GM13976 (cell line): ENCODE results near the gene JMJD7.

Experiments
- DNase-seq: peaks from one replicate; pipeline ENCODE4 v3.0.0; 2012; ENCODE audit warnings: low spot score
- CTCF ChIP-seq: IDR thresholded peaks from 2 replicates; pipeline ENCODE4 v1.5.1; 2012; ENCODE audit warnings: borderline replicate concordance, mild to moderate bottlenecking; ENCODE audit not compliant: insufficient read depth; ENCODE audit errors: extremely low read depth, missing control alignments, control extremely low read depth
- in situ Hi-C: fragments of 300-500 bp; cut with MboI; formaldehyde crosslinking; loops from one replicate; pipeline ENCODE4 v1.12.0; 2022; ENCODE audit warnings: low sequenced_read_pairs, mixed read lengths, inconsistent platforms; ENCODE audit not compliant: unreplicated experiment

The JMJD7 gene

GRCh38 chr15:41877631-41878354 is 49.9 kb downstream of the JMJD7 start:
- no peak for DNase-seq
- in situ Hi-C loops, result no loop called here
- no peak for TF ChIP-seq CTCF

- in situ Hi-C loops, result no loop called here
- TF ChIP-seq CTCF, result no peak
- DNase-seq, result no peak
These were observed 50.4 kb downstream of the JMJD7 start for GRCh38 chr15:41878355-41878699.

- in situ Hi-C loops, result no loop called here
- no peak for TF ChIP-seq CTCF
- no peak for DNase-seq
These were observed 51.5 kb downstream of the JMJD7 start for GRCh38 chr15:41879321-41879845.

- no peak for TF ChIP-seq CTCF
- in situ Hi-C loops, result no loop called here
- no peak for DNase-seq
These were observed 52.4 kb downstream of the JMJD7 start for GRCh38 chr15:41880156-41880877.

GRCh38 chr15:41881086-41881485 is 53.2 kb downstream of the JMJD7 start:
- DNase-seq, result no peak
- in situ Hi-C loops, result no loop called here
- TF ChIP-seq CTCF, result no peak

GRCh38 chr15:41881550-41881919 is 53.6 kb downstream of the JMJD7 start:
- no peak for DNase-seq
- TF ChIP-seq CTCF, result no peak
- in situ Hi-C loops, result no loop called here
